Measurements from ENCODE around the gene C8A.

The C8A gene

GRCh38 chr1:56922070-56922469 is 67.5 kb downstream of the C8A start:
- no peak for DNase-seq
- no peak overlapping the region for H3K27ac Mint-ChIP-seq
- H3K9me3 Mint-ChIP-seq, result no peaks in the 10 kb centered on the region
- no peak for TF ChIP-seq CTCF (IDR thresholded peaks at IDR 0.05)
- H3K27me3 Mint-ChIP-seq (ENCODE audit: low read depth, poor library complexity), result peaks cover 9% of the 10 kb centered on the region
- no peaks in the 10 kb centered on the region for H3K36me3 Mint-ChIP-seq (ENCODE audit: low read depth)
- peaks cover 33% of the 10 kb centered on the region for H3K4me1 Mint-ChIP-seq
- H3K4me3 Mint-ChIP-seq, result no peak overlapping the region

DNA sequence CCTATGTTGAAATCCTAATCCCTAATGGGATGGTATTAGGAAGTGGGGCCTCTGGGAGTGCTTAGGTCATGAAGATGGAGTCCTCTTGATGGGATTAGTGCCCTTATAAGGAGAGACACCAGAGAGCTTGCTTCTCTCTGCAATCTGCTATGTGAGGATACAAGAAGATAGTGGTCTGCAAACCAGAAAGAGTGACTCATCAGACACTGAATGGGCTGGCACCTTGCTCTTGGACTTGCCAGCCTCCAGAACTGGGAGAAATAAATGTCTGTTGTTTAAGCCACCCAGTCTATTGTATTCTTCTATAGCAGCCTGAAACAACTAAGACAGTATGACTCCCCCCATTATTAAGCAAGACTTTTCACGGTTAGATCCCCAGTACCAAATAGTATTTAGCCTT is 67.9 kb downstream of the C8A start:
- TF ChIP-seq CTCF (IDR thresholded peaks at IDR 0.05), result no peak
- Mint-ChIP-seq H3K27me3 (ENCODE audit: low read depth, poor library complexity) (peaks cover 9% of the 10 kb centered on the region), H3K9me3 (no peaks in the 10 kb centered on the region), H3K4me1 (peaks cover 28% of the 10 kb centered on the region), H3K4me3 (no peak overlapping the region), H3K36me3 (ENCODE audit: low read depth) (no peaks in the 10 kb centered on the region), H3K27ac (no peak overlapping the region)
- no peak for DNase-seq

GRCh38 chr1:56923201-56923600 is 68.6 kb downstream of the C8A start:
- Mint-ChIP-seq H3K4me1 (peaks cover 28% of the 10 kb centered on the region), H3K4me3 (no peak overlapping the region), H3K9me3 (no peaks in the 10 kb centered on the region), H3K27ac (peak overlapping the region; percentile 18), H3K27me3 (ENCODE audit: low read depth, poor library complexity) (peaks cover 9% of the 10 kb centered on the region), H3K36me3 (ENCODE audit: low read depth) (no peaks in the 10 kb centered on the region)
- no peak for TF ChIP-seq CTCF (IDR thresholded peaks at IDR 0.05)
- DNase-seq, result no peak

DNA sequence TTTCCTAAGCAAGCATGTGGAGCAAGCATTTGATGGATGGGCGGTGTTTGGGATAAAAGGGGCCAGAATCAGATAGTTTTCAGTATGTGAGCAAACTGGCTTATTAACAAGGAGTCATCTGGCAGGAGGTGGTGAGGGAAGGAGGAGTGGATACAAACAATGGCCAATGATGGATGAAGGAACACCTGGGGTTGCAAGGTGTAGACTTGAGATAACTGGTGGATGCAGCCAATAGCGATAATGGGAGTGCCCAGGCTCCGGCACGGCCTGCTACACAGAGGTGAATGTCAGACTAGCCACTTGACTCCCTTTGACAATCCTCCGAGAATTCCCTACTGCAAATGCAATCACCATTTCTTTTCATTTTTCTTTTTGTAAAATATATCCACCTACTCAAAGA is 69.5 kb downstream of the C8A start:
- H3K27ac Mint-ChIP-seq, result peak overlapping the region; percentile 36
- TF ChIP-seq CTCF (IDR thresholded peaks at IDR 0.05), result no peak

GRCh38 chr1:56925193-56925592 is 70.6 kb downstream of the C8A start:
- Mint-ChIP-seq H3K27me3 (ENCODE audit: low read depth, poor library complexity) (peaks cover 9% of the 10 kb centered on the region), H3K4me1 (peaks cover 27% of the 10 kb centered on the region), H3K4me3 (no peak overlapping the region), H3K36me3 (ENCODE audit: low read depth) (no peaks in the 10 kb centered on the region), H3K27ac (no peak overlapping the region), H3K9me3 (peaks cover 4% of the 10 kb centered on the region)
- TF ChIP-seq CTCF (IDR thresholded peaks at IDR 0.05), result no peak
- DNase-seq, result no peak

More for the DNA sequence above, 69.5 kb downstream of the C8A start:
- no peak overlapping the region for H3K4me3 Mint-ChIP-seq
- no peaks in the 10 kb centered on the region for H3K36me3 Mint-ChIP-seq (ENCODE audit: low read depth)
- H3K4me1 Mint-ChIP-seq, result peaks cover 28% of the 10 kb centered on the region
- peaks cover 4% of the 10 kb centered on the region for H3K9me3 Mint-ChIP-seq
- no peak for DNase-seq
- H3K27me3 Mint-ChIP-seq (ENCODE audit: low read depth, poor library complexity), result peaks cover 9% of the 10 kb centered on the region

GRCh38 chr1:56927171-56927570 is 72.6 kb downstream of the C8A start:
- H3K36me3 Mint-ChIP-seq (ENCODE audit: low read depth), result no peaks in the 10 kb centered on the region
- H3K4me1 Mint-ChIP-seq, result peaks cover 13% of the 10 kb centered on the region
- no peak overlapping the region for H3K27ac Mint-ChIP-seq
- no peak for TF ChIP-seq CTCF (IDR thresholded peaks at IDR 0.05)
- no peak for DNase-seq
- peaks cover 9% of the 10 kb centered on the region for H3K27me3 Mint-ChIP-seq (ENCODE audit: low read depth, poor library complexity)
- no peak overlapping the region for H3K4me3 Mint-ChIP-seq
- H3K9me3 Mint-ChIP-seq, result peaks cover 4% of the 10 kb centered on the region

Data from nephron progenitor cell (in vitro differentiated cells).